Activated naive CD8-positive, alpha-beta T cell (primary cell): Measurements from ENCODE around the gene PIP4K2A.

ENCODE experiments used
- H3K27ac Mint-ChIP-seq: one replicate; pipeline ENCODE4 v1.8.0; 2021; ENCODE audit warnings: mixed read lengths
- H3K27me3 Mint-ChIP-seq: one replicate; pipeline ENCODE4 v1.8.0; 2021; ENCODE audit warnings: mixed read lengths
- H3K36me3 Mint-ChIP-seq: one replicate; pipeline ENCODE4 v1.8.0; 2021; ENCODE audit warnings: mixed read lengths
- H3K4me1 Mint-ChIP-seq: one replicate; pipeline ENCODE4 v1.8.0; 2021; ENCODE audit warnings: low read depth, mixed read lengths
- H3K4me3 Mint-ChIP-seq: one replicate; pipeline ENCODE4 v1.8.0; 2021; ENCODE audit warnings: mild to moderate bottlenecking, mixed read lengths
- H3K9me3 Mint-ChIP-seq: one replicate; pipeline ENCODE4 v1.8.0; 2021; ENCODE audit warnings: low read depth, mixed read lengths

The PIP4K2A gene

GRCh38 chr10:22611425-22612115 lies 102.8 kb downstream of the PIP4K2A start:
- Mint-ChIP-seq H3K36me3 (peaks cover 28% of the 10 kb centered on the region), H3K4me1 (peaks cover 99% of the 10 kb centered on the region), H3K27me3 (no peaks in the 10 kb centered on the region), H3K4me3 (peak overlapping the region; percentile 82), H3K27ac (peak overlapping the region; percentile 89), H3K9me3 (peaks cover 4% of the 10 kb centered on the region)

- peak overlapping the region; percentile 89 for H3K27ac Mint-ChIP-seq
- H3K36me3 Mint-ChIP-seq = peaks cover 29% of the 10 kb centered on the region
- peaks cover 97% of the 10 kb centered on the region for H3K4me1 Mint-ChIP-seq
- peak overlapping the region; percentile 82 for H3K4me3 Mint-ChIP-seq
- H3K9me3 Mint-ChIP-seq = peaks cover 4% of the 10 kb centered on the region
- no peaks in the 10 kb centered on the region for H3K27me3 Mint-ChIP-seq
These were observed 103.8 kb downstream of the PIP4K2A start for GRCh38 chr10:22610610-22611009.

- Mint-ChIP-seq H3K27ac (peak overlapping the region; percentile 89), H3K27me3 (no peaks in the 10 kb centered on the region), H3K9me3 (peaks cover 4% of the 10 kb centered on the region), H3K36me3 (peaks cover 35% of the 10 kb centered on the region), H3K4me1 (peaks cover 97% of the 10 kb centered on the region), H3K4me3 (peak overlapping the region; percentile 82)
These were observed 104.5 kb downstream of the PIP4K2A start for GRCh38 chr10:22609719-22610465.

- Mint-ChIP-seq H3K4me3 (no peak overlapping the region), H3K4me1 (peaks cover 97% of the 10 kb centered on the region), H3K36me3 (peaks cover 35% of the 10 kb centered on the region), H3K9me3 (peaks cover 4% of the 10 kb centered on the region), H3K27me3 (no peaks in the 10 kb centered on the region), H3K27ac (peak overlapping the region; percentile 89)
These were observed 105.1 kb downstream of the PIP4K2A start for GRCh38 chr10:22609251-22609650.

GRCh38 chr10:22607261-22607660 lies 107.1 kb downstream of the PIP4K2A start:
- Mint-ChIP-seq H3K4me3 (peak overlapping the region; percentile 2), H3K9me3 (peaks cover 4% of the 10 kb centered on the region), H3K4me1 (peaks cover 93% of the 10 kb centered on the region), H3K36me3 (peaks cover 26% of the 10 kb centered on the region), H3K27me3 (no peaks in the 10 kb centered on the region), H3K27ac (peak overlapping the region; percentile 89)

- H3K4me1 Mint-ChIP-seq = peaks cover 92% of the 10 kb centered on the region
- H3K9me3 Mint-ChIP-seq = peaks cover 4% of the 10 kb centered on the region
- peaks cover 24% of the 10 kb centered on the region for H3K36me3 Mint-ChIP-seq
- peak overlapping the region; percentile 87 for H3K27ac Mint-ChIP-seq
- peak overlapping the region; percentile 17 for H3K4me3 Mint-ChIP-seq
- no peaks in the 10 kb centered on the region for H3K27me3 Mint-ChIP-seq
These were observed 108.2 kb downstream of the PIP4K2A start for GRCh38 chr10:22606164-22606614.

GRCh38 chr10:22605168-22605567 lies 109.2 kb downstream of the PIP4K2A start:
- peak overlapping the region; percentile 69 for H3K27ac Mint-ChIP-seq

GRCh38 chr10:22604344-22605126 lies 109.8 kb downstream of the PIP4K2A start:
- Mint-ChIP-seq H3K27ac (peak overlapping the region; percentile 69), H3K9me3 (no peaks in the 10 kb centered on the region), H3K4me1 (peaks cover 92% of the 10 kb centered on the region), H3K27me3 (no peaks in the 10 kb centered on the region), H3K4me3 (no peak overlapping the region), H3K36me3 (peaks cover 21% of the 10 kb centered on the region)

More at GRCh38 chr10:22605168-22605567, 109.2 kb downstream of the PIP4K2A start:
- Mint-ChIP-seq H3K4me1 (peaks cover 92% of the 10 kb centered on the region), H3K27me3 (no peaks in the 10 kb centered on the region), H3K4me3 (peak overlapping the region; percentile 34), H3K9me3 (peaks cover 4% of the 10 kb centered on the region), H3K36me3 (peaks cover 23% of the 10 kb centered on the region)

GRCh38 chr10:22603581-22603980 lies 110.8 kb downstream of the PIP4K2A start:
- Mint-ChIP-seq H3K4me3 (no peak overlapping the region), H3K9me3 (no peaks in the 10 kb centered on the region), H3K4me1 (peaks cover 92% of the 10 kb centered on the region), H3K36me3 (peaks cover 14% of the 10 kb centered on the region), H3K27ac (peak overlapping the region; percentile 42), H3K27me3 (no peaks in the 10 kb centered on the region)

- Mint-ChIP-seq H3K27ac (peak overlapping the region; percentile 83), H3K27me3 (no peaks in the 10 kb centered on the region), H3K36me3 (peaks cover 10% of the 10 kb centered on the region), H3K4me3 (peak overlapping the region; percentile 32), H3K9me3 (no peaks in the 10 kb centered on the region), H3K4me1 (peaks cover 93% of the 10 kb centered on the region)
These were observed 112.8 kb downstream of the PIP4K2A start for GRCh38 chr10:22601618-22602017.

GRCh38 chr10:22599636-22600228 lies 114.6 kb downstream of the PIP4K2A start:
- Mint-ChIP-seq H3K4me1 (peaks cover 92% of the 10 kb centered on the region), H3K9me3 (no peaks in the 10 kb centered on the region), H3K4me3 (peak overlapping the region; percentile 67), H3K27ac (peak overlapping the region; percentile 83), H3K36me3 (peaks cover 8% of the 10 kb centered on the region), H3K27me3 (no peaks in the 10 kb centered on the region)

GRCh38 chr10:22599048-22599561 lies 115.3 kb downstream of the PIP4K2A start:
- no peaks in the 10 kb centered on the region for H3K27me3 Mint-ChIP-seq
- peaks cover 88% of the 10 kb centered on the region for H3K4me1 Mint-ChIP-seq
- H3K4me3 Mint-ChIP-seq = peak overlapping the region; percentile 17
- H3K27ac Mint-ChIP-seq = peak overlapping the region; percentile 83
- H3K36me3 Mint-ChIP-seq = peaks cover 8% of the 10 kb centered on the region
- H3K9me3 Mint-ChIP-seq = no peaks in the 10 kb centered on the region

GRCh38 chr10:22598478-22598877 lies 115.9 kb downstream of the PIP4K2A start:
- H3K9me3 Mint-ChIP-seq = no peaks in the 10 kb centered on the region
- H3K36me3 Mint-ChIP-seq = peaks cover 8% of the 10 kb centered on the region
- no peaks in the 10 kb centered on the region for H3K27me3 Mint-ChIP-seq
- peak overlapping the region; percentile 83 for H3K27ac Mint-ChIP-seq
- H3K4me1 Mint-ChIP-seq = peaks cover 87% of the 10 kb centered on the region
- H3K4me3 Mint-ChIP-seq = no peak overlapping the region

GRCh38 chr10:22597138-22597537 lies 117.2 kb downstream of the PIP4K2A start:
- peaks cover 8% of the 10 kb centered on the region for H3K36me3 Mint-ChIP-seq
- no peaks in the 10 kb centered on the region for H3K9me3 Mint-ChIP-seq
- H3K27me3 Mint-ChIP-seq = no peaks in the 10 kb centered on the region
- peaks cover 90% of the 10 kb centered on the region for H3K4me1 Mint-ChIP-seq
- peak overlapping the region; percentile 83 for H3K27ac Mint-ChIP-seq
- H3K4me3 Mint-ChIP-seq = peak overlapping the region; percentile 35
